Nephron progenitor cell (in vitro differentiated cells): ENCODE data around the gene DAPK1.

Experiments
- DNase-seq: peaks from one replicate; pipeline ENCODE4 v3.0.0; 2021
- H3K27ac Mint-ChIP-seq: 2 replicates; pipeline ENCODE4 v1.8.0; 2021; ENCODE audit warnings: mild to moderate bottlenecking, moderate library complexity, mixed read lengths
- H3K27me3 Mint-ChIP-seq: 2 replicates; pipeline ENCODE4 v1.8.0; 2021; ENCODE audit warnings: mild to moderate bottlenecking, low read depth, mixed read lengths; ENCODE audit not compliant: poor library complexity
- H3K36me3 Mint-ChIP-seq: 2 replicates; pipeline ENCODE4 v1.8.0; 2021; ENCODE audit warnings: low read depth, mixed read lengths
- H3K4me1 Mint-ChIP-seq: 2 replicates; pipeline ENCODE4 v1.8.0; 2021; ENCODE audit warnings: mixed read lengths
- H3K4me3 Mint-ChIP-seq: 2 replicates; pipeline ENCODE4 v1.8.0; 2021; ENCODE audit warnings: mild to moderate bottlenecking, moderate library complexity, mixed read lengths
- H3K9me3 Mint-ChIP-seq: 2 replicates; pipeline ENCODE4 v1.8.0; 2021; ENCODE audit warnings: mild to moderate bottlenecking, moderate library complexity, mixed read lengths
- CTCF ChIP-seq: fragments of 200-600 bp; sonication (generic); IDR thresholded peaks from 2 replicates; pipeline ENCODE4 v1.5.0; 2021; ENCODE audit warnings: antibody characterized with exemption

DAPK1 gene

GRCh38 chr9:87668722-87669121, 171.1 kb downstream of the DAPK1 start:
- Mint-ChIP-seq H3K4me3 (no peak overlapping the region), H3K27ac (no peak overlapping the region), H3K9me3 (peaks cover 13% of the 10 kb centered on the region), H3K4me1 (peaks cover 7% of the 10 kb centered on the region), H3K36me3 (peaks cover 53% of the 10 kb centered on the region), H3K27me3 (no peaks in the 10 kb centered on the region)
- no peak for DNase-seq
- TF ChIP-seq CTCF, result no peak

GRCh38 chr9:87670572-87671264, 173.1 kb downstream of the DAPK1 start:
- TF ChIP-seq CTCF, result no peak
- Mint-ChIP-seq H3K27ac (no peak overlapping the region), H3K4me3 (no peak overlapping the region), H3K9me3 (peaks cover 13% of the 10 kb centered on the region), H3K36me3 (peaks cover 41% of the 10 kb centered on the region), H3K4me1 (peaks cover 5% of the 10 kb centered on the region), H3K27me3 (no peaks in the 10 kb centered on the region)
- DNase-seq, result no peak

- Mint-ChIP-seq H3K4me1 (peaks cover 5% of the 10 kb centered on the region), H3K9me3 (peaks cover 12% of the 10 kb centered on the region)
These were observed 173.8 kb downstream of the DAPK1 start for GRCh38 chr9:87671478-87671877.

GRCh38 chr9:87671925-87672324, 174.3 kb downstream of the DAPK1 start:
- no peak for TF ChIP-seq CTCF
- H3K9me3 Mint-ChIP-seq, result peaks cover 7% of the 10 kb centered on the region
- peaks cover 2% of the 10 kb centered on the region for H3K4me1 Mint-ChIP-seq
- no peak for DNase-seq
- H3K27me3 Mint-ChIP-seq, result no peaks in the 10 kb centered on the region
- peaks cover 31% of the 10 kb centered on the region for H3K36me3 Mint-ChIP-seq
- no peak overlapping the region for H3K4me3 Mint-ChIP-seq
- H3K27ac Mint-ChIP-seq, result no peak overlapping the region

More at GRCh38 chr9:87671478-87671877, 173.8 kb downstream of the DAPK1 start:
- no peak overlapping the region for H3K4me3 Mint-ChIP-seq
- no peaks in the 10 kb centered on the region for H3K27me3 Mint-ChIP-seq
- no peak overlapping the region for H3K27ac Mint-ChIP-seq
- TF ChIP-seq CTCF, result no peak
- DNase-seq, result no peak
- H3K36me3 Mint-ChIP-seq, result peaks cover 35% of the 10 kb centered on the region

GRCh38 chr9:87672586-87672985, 174.9 kb downstream of the DAPK1 start:
- peaks cover 24% of the 10 kb centered on the region for H3K36me3 Mint-ChIP-seq
- DNase-seq, result no peak
- no peak overlapping the region for H3K4me3 Mint-ChIP-seq
- H3K27me3 Mint-ChIP-seq, result no peaks in the 10 kb centered on the region
- H3K27ac Mint-ChIP-seq, result no peak overlapping the region
- H3K9me3 Mint-ChIP-seq, result peaks cover 2% of the 10 kb centered on the region
- H3K4me1 Mint-ChIP-seq, result no peaks in the 10 kb centered on the region
- no peak for TF ChIP-seq CTCF
